GM21423 (cell line): ENCODE data around the gene DPH1.
A peak's percentile ranks its signal among the peaks of the same experiment; 100 is the strongest.

Experiments
- ATAC-seq: cut with Tn5 transposase; IDR thresholded peaks from one replicate; pipeline ENCODE4 v1.9.1; 2021; ENCODE audit warnings: mild to moderate bottlenecking, moderate library complexity; ENCODE audit not compliant: unreplicated experiment

The DPH1 gene

DNA sequence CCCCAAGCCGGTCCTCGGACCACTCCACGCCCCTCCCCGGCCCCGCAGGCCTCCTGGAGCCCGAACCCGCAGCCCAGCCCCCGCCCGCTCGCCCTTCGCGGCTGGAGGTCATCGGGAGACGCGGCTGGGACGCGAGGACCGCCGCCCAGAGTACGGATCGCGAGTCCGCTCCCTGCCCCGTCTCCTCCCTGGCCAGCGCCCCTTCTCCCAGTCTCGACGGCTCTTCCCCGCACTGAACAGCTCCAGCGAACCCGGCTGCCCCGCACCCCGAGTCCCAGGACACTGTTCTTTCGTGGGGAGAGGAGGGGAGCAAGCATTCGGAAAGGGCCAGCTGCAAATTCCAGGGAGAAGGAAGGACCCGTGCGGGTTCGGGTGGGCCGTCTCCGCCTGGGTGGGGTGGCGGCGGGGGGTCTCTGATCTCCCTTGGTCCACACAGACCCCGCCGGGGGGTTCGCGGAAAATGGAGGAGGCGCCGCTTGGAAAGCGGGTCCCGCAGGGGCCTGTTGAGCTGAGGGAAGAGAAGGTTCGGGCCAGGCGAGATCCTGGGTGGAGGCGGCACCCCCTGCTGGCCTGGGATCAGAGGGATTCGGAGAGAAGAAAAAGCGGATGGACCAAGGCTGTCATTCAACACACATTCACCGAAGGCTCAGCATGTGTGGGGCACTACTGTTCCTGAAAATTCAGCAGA is 4.2 kb upstream of the DPH1 start:
- no peak for ATAC-seq

GRCh38 chr17:2027528-2028233 is 2.3 kb upstream of the DPH1 start:
- no peak for ATAC-seq

GRCh38 chr17:2028234-2028614 is 1.7 kb upstream of the DPH1 start:
- no peak for ATAC-seq

DNA sequence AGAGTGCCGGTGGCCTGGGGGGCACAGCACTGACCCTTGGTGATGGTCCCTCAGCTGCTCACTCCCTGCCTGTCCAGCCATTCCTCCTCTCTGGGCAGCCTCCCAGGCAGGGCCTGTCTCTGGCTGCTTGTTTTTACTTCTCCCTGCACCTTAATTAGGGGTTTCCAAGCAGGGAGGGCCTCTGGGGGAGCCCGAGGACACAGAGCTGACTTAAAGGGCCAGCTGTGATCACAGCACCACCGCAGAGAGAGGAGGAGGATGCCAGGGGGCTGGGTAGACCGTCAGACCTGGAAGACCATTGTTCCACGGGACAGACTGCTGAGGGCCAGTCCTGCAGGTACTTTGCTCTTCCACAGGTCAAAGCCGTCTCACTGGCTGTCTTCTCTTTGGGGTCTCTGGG is 1.2 kb upstream of the DPH1 start:
- ATAC-seq: no peak

DNA sequence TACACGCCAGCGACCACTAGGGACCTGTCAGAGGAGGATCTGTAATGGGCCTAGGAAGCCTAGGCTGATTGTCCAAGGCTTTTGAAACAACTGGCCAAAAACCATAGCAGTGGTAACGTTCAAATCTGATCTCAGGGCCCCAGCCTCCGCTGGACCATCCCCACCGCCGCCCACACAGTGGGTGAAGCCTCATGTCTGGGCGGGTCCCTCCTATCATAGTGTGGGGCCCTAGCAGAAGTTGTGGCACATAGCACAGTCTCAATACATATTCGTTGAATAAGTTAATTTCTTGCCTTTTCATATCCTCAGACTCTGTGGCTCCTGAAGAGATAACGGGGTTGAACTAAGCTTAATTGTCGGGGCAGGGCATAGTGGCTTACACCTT is 818 bp downstream of the DPH1 start:
- ATAC-seq: peak; percentile 4

- no peak for ATAC-seq
Measured at GRCh38 chr17:2033153-2033552, 3.2 kb downstream of the DPH1 start.

GRCh38 chr17:2034157-2034556 is 4.2 kb downstream of the DPH1 start:
- ATAC-seq: no peak

GRCh38 chr17:2034806-2035540 is 5.0 kb downstream of the DPH1 start:
- ATAC-seq: no peak

DNA sequence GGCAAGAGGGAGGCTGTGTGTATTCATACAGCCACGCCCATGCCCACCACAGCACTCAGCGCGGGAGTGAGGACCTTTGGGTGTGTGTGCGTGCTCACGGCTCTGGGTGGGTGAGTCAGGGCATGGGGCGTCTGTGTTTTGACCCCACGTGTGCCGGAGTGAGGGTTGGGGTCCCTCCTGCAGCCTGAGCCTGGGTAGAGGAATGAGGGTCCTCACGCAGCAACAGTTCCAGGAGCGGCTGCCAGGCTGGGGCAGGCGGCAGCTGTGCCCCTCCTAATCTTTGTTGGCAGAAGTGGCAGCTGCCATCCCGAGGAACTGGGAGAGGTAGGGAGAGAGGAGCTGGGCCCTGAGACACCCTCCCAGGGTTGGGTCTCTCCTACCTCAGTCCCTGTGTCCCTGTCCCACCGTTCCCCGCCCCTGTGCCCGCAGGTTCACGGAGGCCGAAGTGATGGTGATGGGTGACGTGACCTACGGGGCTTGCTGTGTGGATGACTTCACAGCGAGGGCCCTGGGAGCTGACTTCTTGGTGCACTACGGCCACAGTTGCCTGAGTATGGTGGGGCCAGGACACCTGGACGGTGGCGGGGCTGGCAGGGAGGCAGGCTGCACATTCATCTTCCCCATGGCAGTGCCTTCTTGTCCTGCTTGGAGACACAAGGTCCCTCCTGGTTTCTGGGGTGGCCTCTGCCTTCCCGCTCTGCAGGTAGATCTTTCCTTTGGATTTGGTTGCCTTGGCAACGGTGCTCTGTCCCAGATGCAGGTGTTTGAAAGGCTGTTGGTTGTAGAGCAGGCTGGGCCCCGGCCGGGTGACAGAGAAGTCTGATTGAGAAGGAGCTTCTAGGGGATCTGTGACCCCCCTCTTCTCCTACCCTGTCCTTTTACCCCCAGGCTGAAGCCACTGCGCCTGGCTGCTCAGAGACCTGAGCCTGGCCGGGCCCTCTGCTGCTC is 5.9 kb downstream of the DPH1 start:
- ATAC-seq: no peak

GRCh38 chr17:2037155-2037554 is 7.2 kb downstream of the DPH1 start:
- no peak for ATAC-seq

DNA sequence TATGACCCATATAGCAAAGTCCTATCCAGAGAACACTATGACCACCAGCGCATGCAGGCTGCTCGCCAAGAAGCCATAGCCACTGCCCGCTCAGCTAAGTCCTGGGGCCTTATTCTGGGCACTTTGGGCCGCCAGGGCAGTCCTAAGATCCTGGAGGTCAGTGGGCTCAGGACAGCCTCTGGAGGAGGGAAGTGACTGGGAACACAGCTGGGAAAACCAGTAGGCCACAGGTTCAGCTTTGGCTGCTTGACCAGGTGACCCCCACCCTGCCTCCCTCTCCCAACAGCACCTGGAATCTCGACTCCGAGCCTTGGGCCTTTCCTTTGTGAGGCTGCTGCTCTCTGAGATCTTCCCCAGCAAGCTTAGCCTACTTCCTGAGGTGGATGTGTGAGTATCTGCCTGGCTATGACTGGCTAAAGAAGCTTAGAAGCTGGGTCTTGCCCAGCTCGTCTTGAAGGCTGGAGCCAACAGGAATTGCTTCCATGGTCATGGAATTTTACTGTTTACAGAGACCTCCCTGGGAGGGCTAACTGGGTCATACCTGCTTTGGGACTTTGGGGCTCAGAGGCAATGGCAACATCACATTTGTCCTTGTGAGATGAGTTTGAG is 10.4 kb downstream of the DPH1 start:
- no peak for ATAC-seq

- no peak for ATAC-seq
Measured at GRCh38 chr17:2040942-2041560, 11.1 kb downstream of the DPH1 start.

- ATAC-seq: peak; percentile 87
Measured at GRCh38 chr17:2041561-2042389, 11.8 kb downstream of the DPH1 start, which contains the start of gene OVCA2. Gene OVCA2, plus strand, starts transcription at chr17:2042022. Its CDS starts 26 bp downstream, at chr17:2042048.

DNA sequence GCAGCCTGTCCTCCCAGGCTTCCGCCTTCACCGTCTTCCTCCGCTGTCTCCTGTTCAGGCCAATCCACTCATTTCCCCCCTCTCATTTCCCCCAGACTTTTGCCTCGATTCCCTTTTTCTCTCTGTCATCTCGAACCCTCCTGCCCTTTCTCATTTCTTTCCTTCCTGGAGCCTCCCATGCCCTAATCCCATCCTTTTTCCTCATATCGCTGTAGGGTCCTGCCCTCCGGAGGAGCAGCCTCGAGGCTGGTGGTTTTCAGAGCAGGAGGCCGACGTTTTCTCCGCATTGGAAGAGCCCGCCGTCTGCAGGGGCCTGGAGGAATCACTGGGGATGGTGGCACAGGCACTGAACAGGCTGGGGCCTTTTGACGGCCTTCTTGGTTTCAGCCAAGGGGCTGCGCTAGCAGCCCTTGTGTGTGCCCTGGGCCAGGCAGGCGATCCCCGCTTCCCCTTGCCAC is 12.5 kb downstream of the DPH1 start:
- no peak for ATAC-seq

DNA sequence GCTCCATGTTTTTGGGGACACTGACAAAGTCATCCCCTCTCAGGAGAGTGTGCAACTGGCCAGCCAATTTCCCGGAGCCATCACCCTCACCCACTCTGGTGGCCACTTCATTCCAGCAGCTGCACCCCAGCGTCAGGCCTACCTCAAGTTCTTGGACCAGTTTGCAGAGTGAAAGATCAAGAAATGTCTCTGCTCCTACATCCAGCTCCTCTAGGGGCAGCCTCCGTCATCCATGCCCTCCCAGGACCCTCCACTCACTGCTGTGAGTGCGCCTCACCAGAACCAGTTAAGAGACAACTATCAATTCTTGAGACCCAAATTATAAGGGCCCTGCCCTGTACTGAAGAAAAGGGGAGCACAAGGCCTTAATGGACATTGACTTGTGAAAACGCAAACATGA is 13.0 kb downstream of the DPH1 start:
- no peak for ATAC-seq

GRCh38 chr17:2043785-2044184 is 13.8 kb downstream of the DPH1 start:
- no peak for ATAC-seq

DNA sequence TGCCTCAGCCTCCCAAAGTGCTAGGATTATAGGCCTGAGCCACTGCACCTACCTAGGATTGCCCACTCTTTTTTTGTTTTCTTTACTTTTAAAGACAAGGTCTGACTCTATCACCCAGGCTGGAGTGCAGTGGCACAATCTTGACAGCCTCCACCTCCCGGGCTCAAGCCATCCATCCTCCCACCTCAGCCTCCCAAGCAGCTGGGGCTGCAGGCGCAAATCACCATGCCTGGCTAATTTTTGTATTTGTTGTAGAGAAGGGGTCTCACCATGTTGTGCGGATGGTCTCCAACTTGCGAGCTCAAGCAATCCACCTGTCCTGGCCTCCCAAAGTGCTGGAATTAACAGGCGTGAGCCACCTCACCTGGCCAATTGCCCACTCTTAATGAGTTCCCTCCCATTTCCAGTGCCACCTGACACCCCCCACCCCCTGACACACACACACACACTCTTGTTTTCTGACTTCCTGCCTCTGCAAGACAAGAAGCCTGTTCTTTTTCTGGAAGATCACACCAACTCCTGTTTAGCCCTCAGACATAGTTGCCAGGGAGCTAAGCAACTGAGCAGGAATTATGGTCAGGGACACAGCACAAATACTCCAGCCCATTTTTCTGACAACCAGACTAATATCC is 14.4 kb downstream of the DPH1 start:
- ATAC-seq: no peak

GRCh38 chr17:2047590-2047989 is 17.6 kb downstream of the DPH1 start:
- ATAC-seq: no peak

- no peak for ATAC-seq
Measured at GRCh38 chr17:2048805-2049204, 18.9 kb downstream of the DPH1 start.
